ENCODE results near the gene SCP2D1.

- TF ChIP-seq POLR2A (IDR thresholded peaks at IDR 0.05; ENCODE audit: low read length): no peak
- no peak for TF ChIP-seq GATA1 (IDR thresholded peaks at IDR 0.05; ENCODE audit: low read depth, low read length)
Measured at GRCh38 chr20:18811904-18812303, 1.7 kb upstream of the SCP2D1 start.
